ENCODE measurements around the gene RAD54L2. TPM values are rescaled to one million over a fixed set of nuclear protein-coding genes. Genes with fewer than 3 reads are reported as not detected.
A peak's percentile ranks its signal among the peaks of the same experiment; 100 is the strongest.
"Not testable (repeated sequence)": the region's sequence is repeated elsewhere in the genome, so short reads cannot be mapped to it uniquely, and the experiment has no call there.

Gene RAD54L2
- total and polyA plus RNA-seq, 2 experiments from 2014 or later, result 10.8 to 17.5 TPM

DNA sequence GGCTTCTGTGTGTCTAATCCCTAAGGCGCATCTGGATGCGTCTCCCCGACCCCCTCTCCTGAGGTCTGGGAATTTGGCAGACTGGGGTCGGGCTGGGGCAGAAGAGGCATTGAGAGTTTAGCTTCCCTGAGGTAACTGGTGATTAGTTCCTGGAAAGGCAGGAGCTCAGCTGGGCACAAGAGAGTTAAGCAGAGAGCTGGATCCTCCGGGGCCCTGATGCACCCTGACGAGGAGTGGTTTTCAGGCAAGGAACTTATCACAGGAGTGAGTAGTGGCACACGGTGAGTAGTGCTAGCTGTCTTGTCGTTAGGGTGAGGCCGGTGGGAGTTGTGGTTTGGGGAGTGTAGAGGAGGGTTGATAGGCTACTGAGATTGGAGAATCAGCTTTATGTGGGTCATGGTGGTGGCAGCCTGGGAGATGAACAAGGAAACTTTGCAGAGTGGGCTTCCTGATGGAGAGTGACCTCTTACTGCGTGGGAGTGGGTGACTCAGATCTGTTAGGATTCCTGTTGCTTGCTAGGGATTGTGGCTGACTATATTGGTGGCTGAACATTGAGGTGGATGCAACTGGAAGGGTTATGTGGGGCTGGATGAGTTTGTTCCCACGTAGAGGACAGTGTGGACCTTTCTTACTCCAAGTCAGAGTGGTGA lies 897 bp downstream of the RAD54L2 start:
- no peaks in the 10 kb centered on the region for H3K9me2 ChIP-seq (replicated peaks; ENCODE audit: insufficient read depth)
- peak overlapping the region; percentile 98 for H3K27ac ChIP-seq
- peaks cover 57% of the 10 kb centered on the region for H3K79me2 ChIP-seq
- peak overlapping the region; percentile 93 for H3K4me3 ChIP-seq
- no peaks in the 10 kb centered on the region for H3K9me3 ChIP-seq (ENCODE audit: low read depth)
- H3K4me1 ChIP-seq (ENCODE audit: insufficient read depth), result peaks cover 9% of the 10 kb centered on the region
- TF ChIP-seq, protein P1, sequence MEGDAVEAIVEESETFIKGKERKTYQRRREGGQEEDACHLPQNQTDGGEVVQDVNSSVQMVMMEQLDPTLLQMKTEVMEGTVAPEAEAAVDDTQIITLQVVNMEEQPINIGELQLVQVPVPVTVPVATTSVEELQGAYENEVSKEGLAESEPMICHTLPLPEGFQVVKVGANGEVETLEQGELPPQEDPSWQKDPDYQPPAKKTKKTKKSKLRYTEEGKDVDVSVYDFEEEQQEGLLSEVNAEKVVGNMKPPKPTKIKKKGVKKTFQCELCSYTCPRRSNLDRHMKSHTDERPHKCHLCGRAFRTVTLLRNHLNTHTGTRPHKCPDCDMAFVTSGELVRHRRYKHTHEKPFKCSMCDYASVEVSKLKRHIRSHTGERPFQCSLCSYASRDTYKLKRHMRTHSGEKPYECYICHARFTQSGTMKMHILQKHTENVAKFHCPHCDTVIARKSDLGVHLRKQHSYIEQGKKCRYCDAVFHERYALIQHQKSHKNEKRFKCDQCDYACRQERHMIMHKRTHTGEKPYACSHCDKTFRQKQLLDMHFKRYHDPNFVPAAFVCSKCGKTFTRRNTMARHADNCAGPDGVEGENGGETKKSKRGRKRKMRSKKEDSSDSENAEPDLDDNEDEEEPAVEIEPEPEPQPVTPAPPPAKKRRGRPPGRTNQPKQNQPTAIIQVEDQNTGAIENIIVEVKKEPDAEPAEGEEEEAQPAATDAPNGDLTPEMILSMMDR (IDR thresholded peaks at IDR 0.05; ENCODE audit: poor library complexity), result no peak
- TF ChIP-seq EZH2phosphoT487 (IDR thresholded peaks at IDR 0.05; ENCODE audit: low read depth, severe bottlenecking, unreplicated experiment) (no peak), EZH2 (IDR thresholded peaks at IDR 0.05; ENCODE audit: borderline replicate concordance) (no peak)
- H4K20me1 ChIP-seq (ENCODE audit: insufficient read depth, poor library complexity, severe bottlenecking), result peaks cover 13% of the 10 kb centered on the region
- peak overlapping the region; percentile 92 for H3K4me2 ChIP-seq
- H3K27me3 ChIP-seq, result no peaks in the 10 kb centered on the region
- peak; percentile 46 for DNase-seq (ENCODE audit: low spot score)
- WGBS (ENCODE audit: low lambda C conversion rate, missing lambda C conversion rate), result 3% methylated on average over 11 of the region's 11 CpGs
- peak overlapping the region; percentile 98 for H2AFZ ChIP-seq
- no peaks in the 10 kb centered on the region for H3K36me3 ChIP-seq (replicated peaks; ENCODE audit: insufficient read depth, low read depth)

DNA sequence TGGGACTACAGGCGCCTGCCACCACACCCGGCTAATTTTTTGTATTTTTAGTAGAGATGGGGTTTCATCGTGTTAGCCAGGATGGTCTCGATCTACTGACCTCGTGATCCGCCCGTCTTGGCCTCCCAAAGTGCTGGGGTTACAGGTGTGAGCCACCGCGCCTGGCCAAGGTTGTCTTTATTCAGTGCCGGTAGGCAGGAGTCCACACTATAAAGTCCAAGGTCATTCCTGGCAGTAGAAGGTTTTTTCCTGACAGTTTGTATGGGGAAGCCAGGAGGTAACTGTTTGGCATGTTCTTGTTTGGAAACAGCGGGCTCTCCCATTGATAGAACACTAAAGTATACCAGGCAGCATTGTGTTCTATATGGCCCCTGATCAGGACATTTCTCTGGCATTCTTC lies 4.1 kb downstream of the RAD54L2 start:
- H2AFZ ChIP-seq; H3K27me3 ChIP-seq; H3K9me3 ChIP-seq (ENCODE audit: low read depth); DNase-seq (ENCODE audit: low spot score); H3K4me3 ChIP-seq; H3K27ac ChIP-seq; H3K4me2 ChIP-seq; H3K9me2 ChIP-seq (replicated peaks; ENCODE audit: insufficient read depth); H3K36me3 ChIP-seq (replicated peaks; ENCODE audit: insufficient read depth, low read depth); H3K4me1 ChIP-seq (ENCODE audit: insufficient read depth): not testable (repeated sequence)
- peaks cover 78% of the 10 kb centered on the region for H3K79me2 ChIP-seq
- WGBS (ENCODE audit: low lambda C conversion rate, missing lambda C conversion rate), result 98% methylated on average over 11 of the region's 11 CpGs
- H4K20me1 ChIP-seq (ENCODE audit: insufficient read depth, poor library complexity, severe bottlenecking), result peaks cover 13% of the 10 kb centered on the region

DNA sequence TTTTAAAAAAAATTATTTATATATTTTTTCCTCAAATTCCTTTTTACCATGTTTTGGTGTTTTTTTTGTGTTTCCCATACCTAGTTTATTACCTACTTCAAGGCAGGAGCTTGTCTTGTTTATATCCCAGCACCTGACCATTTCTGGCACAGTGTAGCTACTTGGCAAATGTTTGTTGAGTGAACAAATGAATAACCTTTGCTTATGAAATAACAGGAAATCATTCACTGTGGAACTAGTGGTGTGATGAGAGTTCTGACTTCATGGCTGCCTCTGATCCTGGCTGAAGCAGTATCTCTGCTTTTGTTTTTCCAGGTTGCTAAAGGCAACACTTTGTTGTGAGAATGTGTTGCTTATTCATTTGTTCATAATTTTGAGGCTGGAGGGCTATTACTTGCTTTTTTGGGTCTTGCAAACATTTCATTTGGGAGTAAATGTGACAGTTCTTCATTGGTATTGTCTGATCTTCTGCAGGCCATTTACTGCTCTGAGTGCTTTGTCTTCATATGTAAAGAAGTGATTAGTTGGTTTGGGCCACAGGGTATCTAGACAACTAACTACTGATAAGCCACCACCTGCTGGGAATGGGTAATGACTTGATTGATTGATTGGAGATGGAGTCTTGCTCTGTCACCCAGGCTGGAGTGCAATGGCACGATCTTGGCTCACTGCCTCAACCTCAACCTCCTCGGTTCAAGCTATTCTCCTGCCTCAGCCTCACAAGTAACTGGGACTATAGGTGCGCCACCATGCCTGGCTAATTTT lies 5.7 kb downstream of the RAD54L2 start:
- Histone ChIP-seq H3K4me3 (no peak overlapping the region), H3K4me1 (ENCODE audit: insufficient read depth) (peaks cover 9% of the 10 kb centered on the region), H3K4me2 (no peak overlapping the region), H4K20me1 (ENCODE audit: insufficient read depth, poor library complexity, severe bottlenecking) (peaks cover 13% of the 10 kb centered on the region), H3K27me3 (no peaks in the 10 kb centered on the region), H3K79me2 (peaks cover 77% of the 10 kb centered on the region), H2AFZ (no peak overlapping the region), H3K36me3 (replicated peaks; ENCODE audit: insufficient read depth, low read depth) (no peaks in the 10 kb centered on the region), H3K27ac (no peak overlapping the region), H3K9me3 (ENCODE audit: low read depth) (no peaks in the 10 kb centered on the region), H3K9me2 (replicated peaks; ENCODE audit: insufficient read depth) (no peaks in the 10 kb centered on the region)
- no peak for DNase-seq (ENCODE audit: low spot score)
- no peak for TF ChIP-seq EZH2 (IDR thresholded peaks at IDR 0.05; ENCODE audit: borderline replicate concordance)
- 71% methylated on average over 3 of the region's 3 CpGs for WGBS (ENCODE audit: low lambda C conversion rate, missing lambda C conversion rate)

DNA sequence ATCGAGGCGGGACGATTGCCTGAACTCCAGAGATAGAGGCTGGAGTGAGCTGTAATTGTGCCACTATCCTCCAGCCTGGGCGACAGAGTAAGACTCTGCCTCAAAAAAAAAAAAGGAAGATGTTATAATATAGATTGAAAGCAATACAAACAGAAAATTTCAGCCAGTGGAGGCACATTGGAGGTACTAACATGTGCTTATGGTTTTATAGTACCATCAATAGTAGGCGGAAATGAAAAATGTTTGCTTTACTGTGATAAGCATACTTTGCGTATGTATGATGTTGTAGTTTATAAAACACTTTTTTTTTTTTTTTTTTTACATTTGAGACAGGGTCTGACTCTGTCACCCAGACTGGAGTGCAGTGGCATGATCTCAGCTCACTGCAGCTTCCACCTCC lies 8.8 kb downstream of the RAD54L2 start:
- no peak overlapping the region for H3K4me2 ChIP-seq
- WGBS (ENCODE audit: low lambda C conversion rate, missing lambda C conversion rate), result 96% methylated on average over 6 of the region's 6 CpGs
- no peak overlapping the region for H3K4me3 ChIP-seq
- H3K4me1 ChIP-seq (ENCODE audit: insufficient read depth), result no peaks in the 10 kb centered on the region
- H3K36me3 ChIP-seq (replicated peaks; ENCODE audit: insufficient read depth, low read depth), result no peaks in the 10 kb centered on the region
- H4K20me1 ChIP-seq (ENCODE audit: insufficient read depth, poor library complexity, severe bottlenecking), result peaks cover 4% of the 10 kb centered on the region
- no peak overlapping the region for H2AFZ ChIP-seq
- TF ChIP-seq EZH2phosphoT487 (IDR thresholded peaks at IDR 0.05; ENCODE audit: low read depth, severe bottlenecking, unreplicated experiment) (no peak), EZH2 (IDR thresholded peaks at IDR 0.05; ENCODE audit: borderline replicate concordance) (no peak)
- TF ChIP-seq, protein P1 (IDR thresholded peaks at IDR 0.05; ENCODE audit: poor library complexity), result no peak
- no peak overlapping the region for H3K27ac ChIP-seq
- DNase-seq (ENCODE audit: low spot score), result no peak
- H3K9me2 ChIP-seq (replicated peaks; ENCODE audit: insufficient read depth), result no peaks in the 10 kb centered on the region
- no peaks in the 10 kb centered on the region for H3K27me3 ChIP-seq
- H3K79me2 ChIP-seq, result peaks cover 55% of the 10 kb centered on the region
- no peaks in the 10 kb centered on the region for H3K9me3 ChIP-seq (ENCODE audit: low read depth)
